Stomach (tissue), 9 donors: ENCODE measurements around the gene OPCML. TPM values are rescaled to one million over a fixed set of nuclear protein-coding genes. Genes with fewer than 3 reads are reported as not detected.

Experiments used
- DNase-seq, 2 donors: peaks; one replicate each; pipeline versions ENCODE4 v3.0.0 to v3.0.0-alpha.2; 2013 to 2019
- H3K27ac ChIP-seq, 5 donors: fragments of 200-600 bp in 4 of 5; sonication (generic) in 4 of 5; one replicate each; pipeline ENCODE4 v1.5.1; 2013 to 2019; ENCODE audit warnings: mild to moderate bottlenecking in 1 of 5, moderate library complexity in 1 of 5
- H3K27me3 ChIP-seq, 3 donors: fragments of 200-600 bp; sonication (generic); one replicate each; pipeline ENCODE4 v1.5.1; 2017 to 2019; ENCODE audit warnings: mixed run types in 1 of 3
- H3K36me3 ChIP-seq, 4 donors: fragments of 200-600 bp; sonication (generic); 1 replicate in 3 of 4; 2 replicates in 1 of 4; pipeline ENCODE4 v1.5.1; 2016 to 2019
- H3K4me1 ChIP-seq, 4 donors: fragments of 200-600 bp; sonication (generic); one replicate each; pipeline ENCODE4 v1.5.1; 2016 to 2019
- H3K4me3 ChIP-seq, 4 donors: fragments of 200-600 bp; sonication (generic) in 3 of 4; one replicate each; pipeline ENCODE4 v1.5.1; 2016 to 2019; ENCODE audit warnings: mild to moderate bottlenecking in 1 of 4
- H3K9me3 ChIP-seq, 4 donors: fragments of 200-600 bp; sonication (generic); one replicate each; pipeline ENCODE4 v1.5.1; 2016 to 2019
- EP300 ChIP-seq: sonication (generic); formaldehyde crosslinking; IDR thresholded peaks from one replicate; pipeline ENCODE4 v1.6.1; 2017; ENCODE audit warnings: antibody characterized with exemption
- POLR2A ChIP-seq, 4 donors: fragments of 450-650 bp; IDR thresholded peaks; one replicate each; pipeline ENCODE4 v1.6.1; 2016; ENCODE audit warnings: antibody characterized with exemption in 4 of 4, control low read depth in 2 of 4, mild to moderate bottlenecking in 1 of 4, moderate library complexity in 1 of 4
- POLR2AphosphoS5 ChIP-seq, 3 donors: sonication (generic); formaldehyde crosslinking; IDR thresholded peaks; one replicate each; pipeline ENCODE4 v1.6.1; 2016; ENCODE audit warnings: antibody characterized with exemption in 3 of 3
- WGBS, 5 donors: extraction: QIAGEN DNeasy Blood & Tissue Kit in 3 of 5; methylation state at CpG; one replicate each; pipeline versions ENCODE4 v1.1.5 to v1.1.7; 2013 to 2018; 5-methylcytosine and 5-hydroxymethylcytosine counted together
- intact Hi-C: fragments of 100-400 bp; cut with DNase I; formaldehyde crosslinking; loops from one replicate; pipeline ENCODE4 v1.15.1; 2023; ENCODE audit warnings: low total_unique reads
- polyA plus RNA-seq, 3 donors: library from polyadenylated mRNA; stranded (reverse); fragments of 200-250 nt; gene quantifications; one replicate each; pipeline ENCODE4 v1.2.3, GENCODE V29; 2013
- total RNA-seq, 5 donors: library from RNA; depleted of rRNA; stranded (reverse); fragments of >200 nt; gene quantifications; one replicate each; pipeline versions ENCODE4 v1.1.0 to v1.2.3, GENCODE V29; 2014 to 2016
- TF ChIP-seq, protein P1 (sequence below), 7 experiments: fragments of 450-650 bp in 4 of 7; fragments of 200-600 bp in 3 of 7; sonication (generic) in 3 of 7; IDR thresholded peaks; one replicate each; pipeline ENCODE4 v1.5.1; 2016 to 2019; ENCODE audit warnings: antibody characterized with exemption in 7 of 7, control low read depth in 2 of 7, mild to moderate bottlenecking in 1 of 7
- donor health status: healthy with polysubstance abuse.
- donor health status: Bipolar disorder and iron deficiency.
- donor health status: healthy.

The OPCML gene
- total and polyA plus RNA-seq, 8 donors, result 0.03 to 0.92 (median 0.55) TPM; not detected in 3

DNA sequence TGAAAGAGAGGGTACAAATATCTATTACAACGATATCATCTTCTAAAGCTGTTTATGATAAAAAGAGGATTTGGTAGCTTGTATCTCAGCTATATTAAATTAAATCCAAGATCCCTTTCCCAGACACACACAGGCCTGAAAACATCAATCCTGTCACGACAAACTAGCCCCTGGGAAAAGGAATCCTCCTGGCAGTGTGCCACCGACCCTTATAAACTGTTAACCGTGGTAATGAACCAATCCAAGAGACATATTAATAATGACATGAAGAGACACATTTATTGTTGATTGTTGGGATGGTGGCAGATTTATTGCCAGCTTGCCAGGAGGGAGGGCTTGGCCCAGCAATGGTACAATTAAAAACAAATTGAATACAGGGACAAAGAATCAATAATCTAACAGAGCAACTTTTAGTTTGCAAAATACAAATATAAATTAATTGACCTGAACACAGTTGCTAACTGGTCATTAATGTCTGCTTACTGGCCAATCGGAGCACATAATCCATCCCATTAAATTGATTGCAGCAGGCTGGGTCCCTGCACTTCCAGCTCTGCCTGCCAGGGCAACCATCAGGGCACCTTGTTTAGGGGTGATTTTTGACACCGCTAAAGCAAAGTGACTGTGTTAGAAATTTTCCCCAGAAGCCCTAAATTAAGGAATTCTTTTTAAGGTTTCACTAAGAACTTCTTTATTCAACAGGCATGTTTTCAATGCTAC lies 887.6 kb downstream of the OPCML start:
- no peak overlapping the region for H3K27ac ChIP-seq
- no peaks in the 10 kb centered on the region for H3K9me3 ChIP-seq
- H3K4me3 ChIP-seq, result no peak overlapping the region
- H3K36me3 ChIP-seq, result no peaks in the 10 kb centered on the region
- no peaks in the 10 kb centered on the region for H3K27me3 ChIP-seq
- intact Hi-C loops, result no loop called here
- WGBS, 5 donors, result 74 to 84% (median 82%) methylated on average over 6 of the region's 6 CpGs
- DNase-seq, result no peak
- no peaks in the 10 kb centered on the region for H3K4me1 ChIP-seq
- TF ChIP-seq EP300 (no peak), POLR2AphosphoS5 (IDR thresholded peaks at IDR 0.05) (no peak), POLR2A (IDR thresholded peaks at IDR 0.05) (no peak)
- TF ChIP-seq, protein P1, sequence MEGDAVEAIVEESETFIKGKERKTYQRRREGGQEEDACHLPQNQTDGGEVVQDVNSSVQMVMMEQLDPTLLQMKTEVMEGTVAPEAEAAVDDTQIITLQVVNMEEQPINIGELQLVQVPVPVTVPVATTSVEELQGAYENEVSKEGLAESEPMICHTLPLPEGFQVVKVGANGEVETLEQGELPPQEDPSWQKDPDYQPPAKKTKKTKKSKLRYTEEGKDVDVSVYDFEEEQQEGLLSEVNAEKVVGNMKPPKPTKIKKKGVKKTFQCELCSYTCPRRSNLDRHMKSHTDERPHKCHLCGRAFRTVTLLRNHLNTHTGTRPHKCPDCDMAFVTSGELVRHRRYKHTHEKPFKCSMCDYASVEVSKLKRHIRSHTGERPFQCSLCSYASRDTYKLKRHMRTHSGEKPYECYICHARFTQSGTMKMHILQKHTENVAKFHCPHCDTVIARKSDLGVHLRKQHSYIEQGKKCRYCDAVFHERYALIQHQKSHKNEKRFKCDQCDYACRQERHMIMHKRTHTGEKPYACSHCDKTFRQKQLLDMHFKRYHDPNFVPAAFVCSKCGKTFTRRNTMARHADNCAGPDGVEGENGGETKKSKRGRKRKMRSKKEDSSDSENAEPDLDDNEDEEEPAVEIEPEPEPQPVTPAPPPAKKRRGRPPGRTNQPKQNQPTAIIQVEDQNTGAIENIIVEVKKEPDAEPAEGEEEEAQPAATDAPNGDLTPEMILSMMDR (IDR thresholded peaks at IDR 0.05), result no peak

DNA sequence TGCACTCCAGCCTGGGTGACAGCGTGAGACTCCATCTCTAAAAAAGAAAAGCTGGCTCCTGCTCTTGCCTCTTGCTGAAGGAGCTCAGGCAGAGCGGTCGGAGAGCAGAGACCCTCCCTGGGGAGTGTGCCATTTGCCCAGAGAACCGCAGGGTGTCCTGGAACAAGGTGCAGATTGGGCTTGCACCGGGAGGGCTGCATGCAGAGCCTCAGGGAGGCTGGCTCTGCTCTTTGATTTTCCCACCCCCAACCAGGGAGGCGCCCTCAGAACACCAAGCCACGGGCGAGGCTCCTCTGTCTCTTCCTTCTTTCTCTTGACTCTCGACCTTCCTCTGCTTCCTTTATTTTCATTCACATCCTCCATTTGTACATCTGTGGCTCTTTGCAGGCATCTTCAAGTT lies 889.1 kb downstream of the OPCML start:
- no peaks in the 10 kb centered on the region for H3K4me1 ChIP-seq
- H3K4me3 ChIP-seq, result no peak overlapping the region
- H3K27me3 ChIP-seq, result no peaks in the 10 kb centered on the region
- 63 to 80% (median 75%) methylated on average over 9 of the region's 9 CpGs for WGBS, 5 donors
- H3K27ac ChIP-seq, result no peak overlapping the region
- no peaks in the 10 kb centered on the region for H3K9me3 ChIP-seq
- H3K36me3 ChIP-seq, result no peaks in the 10 kb centered on the region
- no peak for TF ChIP-seq EP300
- TF ChIP-seq POLR2AphosphoS5 (IDR thresholded peaks at IDR 0.05), result no peak
- no peak for TF ChIP-seq POLR2A (IDR thresholded peaks at IDR 0.05)
- TF ChIP-seq, protein P1 (IDR thresholded peaks at IDR 0.05), result no peak
- DNase-seq, result no peak
- intact Hi-C loops, result no loop called here

DNA sequence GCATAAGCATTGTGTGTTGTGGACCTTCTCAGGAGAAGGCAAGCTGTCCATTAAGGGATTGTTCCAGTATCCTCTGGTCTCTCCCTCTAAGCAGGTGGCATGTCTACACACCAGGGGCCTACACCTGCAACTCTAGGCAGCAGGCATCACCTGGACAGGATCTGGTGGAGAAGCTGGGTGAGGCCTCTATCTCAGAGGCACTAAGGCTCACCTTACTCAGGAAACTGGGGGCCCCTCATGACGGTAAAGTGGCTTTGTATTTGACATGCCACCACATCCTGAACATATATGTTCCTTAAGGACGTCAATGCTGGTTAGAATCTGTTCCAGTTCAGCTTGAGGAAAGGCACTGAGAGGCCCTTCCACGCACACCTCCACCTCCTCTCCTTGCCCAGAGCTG lies 891.3 kb downstream of the OPCML start:
- H3K27ac ChIP-seq, result no peak overlapping the region
- 77 to 86% (median 81%) methylated on average over 3 of the region's 3 CpGs for WGBS, 5 donors

DNA sequence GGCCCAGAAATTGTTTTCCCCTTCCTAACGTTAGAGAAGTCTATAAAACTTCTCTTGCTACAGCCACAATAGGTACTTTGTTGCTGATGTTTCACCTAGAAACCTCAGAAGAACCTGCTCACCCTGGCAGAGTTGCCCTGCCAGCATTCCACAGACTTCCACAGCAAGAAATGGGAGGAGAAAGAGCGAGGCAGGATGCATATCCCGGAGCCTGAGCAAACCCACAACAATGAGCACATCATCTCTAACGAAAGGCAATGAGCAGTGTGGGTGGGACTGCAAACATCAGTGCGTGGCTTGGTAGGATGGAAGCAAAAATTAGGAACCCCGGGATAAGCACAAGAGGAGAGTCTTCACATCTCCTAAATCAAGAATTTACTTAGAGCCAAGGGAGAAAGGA lies 892.3 kb downstream of the OPCML start:
- DNase-seq, result no peak
- intact Hi-C loops, result no loop called here
- Histone ChIP-seq H3K9me3 (no peaks in the 10 kb centered on the region), H3K4me3 (no peak overlapping the region), H3K4me1 (no peaks in the 10 kb centered on the region), H3K27me3 (no peaks in the 10 kb centered on the region), H3K36me3 (no peaks in the 10 kb centered on the region), H3K27ac (no peak overlapping the region)
- WGBS, 5 donors, result 34 to 71% (median 58%) methylated on average over 6 of the region's 6 CpGs
- no peak for TF ChIP-seq POLR2AphosphoS5 (IDR thresholded peaks at IDR 0.05)
- no peak for TF ChIP-seq EP300
- no peak for TF ChIP-seq POLR2A (IDR thresholded peaks at IDR 0.05)
- TF ChIP-seq, protein P1 (IDR thresholded peaks at IDR 0.05), result no peak

More for the DNA sequence above, 891.3 kb downstream of the OPCML start:
- no peaks in the 10 kb centered on the region for H3K4me1 ChIP-seq
- H3K4me3 ChIP-seq, result no peak overlapping the region
- H3K27me3 ChIP-seq, result no peaks in the 10 kb centered on the region
- H3K36me3 ChIP-seq, result no peaks in the 10 kb centered on the region
- intact Hi-C loops, result no loop called here
- TF ChIP-seq POLR2A (IDR thresholded peaks at IDR 0.05) (no peak), EP300 (no peak), POLR2AphosphoS5 (IDR thresholded peaks at IDR 0.05) (no peak)
- TF ChIP-seq, protein P1 (IDR thresholded peaks at IDR 0.05), result no peak
- no peak for DNase-seq
- H3K9me3 ChIP-seq, result no peaks in the 10 kb centered on the region
